OCI-LY1 (cell line): ENCODE data around the gene MBD3L2.
A peak's percentile ranks its signal among the peaks of the same experiment; 100 is the strongest.

Experiments used
- H2AFZ ChIP-seq: fragments of 200-600 bp; sonication (generic), shearing (Covaris generic); 2 replicates; pipeline ENCODE4 v1.6.0; 2014; ENCODE audit warnings: antibody characterized with exemption, mild to moderate bottlenecking, low read length
- H3F3A ChIP-seq: fragments of 200-600 bp; sonication (generic), shearing (Covaris generic); 2 replicates; pipeline ENCODE4 v1.6.0; 2014; ENCODE audit warnings: mild to moderate bottlenecking, antibody characterized with exemption, low read length, moderate library complexity; ENCODE audit not compliant: insufficient read depth
- H3K27ac ChIP-seq: fragments of 200-600 bp; sonication (generic); 2 replicates; pipeline ENCODE4 v1.5.1; 2014; ENCODE audit warnings: low read length, mixed run types, mild to moderate bottlenecking, low read depth; ENCODE audit not compliant: poor library complexity, severe bottlenecking
- H3K27me3 ChIP-seq: fragments of 200-600 bp; sonication (generic); 2 replicates; pipeline ENCODE4 v1.6.0; 2014; ENCODE audit warnings: antibody characterized with exemption, mild to moderate bottlenecking, low read length, moderate library complexity; ENCODE audit not compliant: insufficient read depth
- H3K36me3 ChIP-seq: fragments of 200-600 bp; sonication (generic); 2 replicates; pipeline ENCODE4 v1.6.1; 2014; ENCODE audit warnings: mild to moderate bottlenecking, antibody characterized with exemption, low read length, moderate library complexity, mixed read lengths; ENCODE audit not compliant: insufficient read depth
- H3K4me1 ChIP-seq: fragments of 200-600 bp; sonication (generic); 2 replicates; pipeline ENCODE4 v1.5.1; 2014; ENCODE audit warnings: mild to moderate bottlenecking, low read length, moderate library complexity; ENCODE audit not compliant: insufficient read depth, severe bottlenecking
- H3K4me2 ChIP-seq: fragments of 200-600 bp; sonication (generic), shearing (Covaris generic); 2 replicates; pipeline ENCODE4 v1.6.1; 2014; ENCODE audit warnings: low read length
- H3K4me3 ChIP-seq: fragments of 200-600 bp; sonication (generic); 2 replicates; pipeline ENCODE4 v1.5.1; 2014; ENCODE audit warnings: low read length, low read depth, mild to moderate bottlenecking, mixed read lengths; ENCODE audit not compliant: poor library complexity, severe bottlenecking
- H3K79me2 ChIP-seq: fragments of 200-600 bp; shearing (Covaris generic); 2 replicates; pipeline ENCODE4 v1.6.1; 2016; ENCODE audit warnings: mixed run types, low read length, mixed read lengths; ENCODE audit not compliant: insufficient read depth
- H3K9ac ChIP-seq: fragments of 200-600 bp; sonication (generic), shearing (Covaris generic); 2 replicates; pipeline ENCODE4 v1.6.1; 2014; ENCODE audit warnings: mild to moderate bottlenecking, low read length, mixed read lengths
- H3K9me2 ChIP-seq: fragments of 200-600 bp; sonication (generic), shearing (Covaris generic); 2 replicates; pipeline ENCODE4 v1.6.1; 2014; ENCODE audit warnings: low read depth, mild to moderate bottlenecking, low read length, mixed read lengths
- H3K9me3 ChIP-seq: fragments of 200-600 bp; shearing (Covaris generic); 2 replicates; pipeline ENCODE4 v1.6.1; 2014; ENCODE audit warnings: low read length, mixed read lengths
- H4K20me1 ChIP-seq: fragments of 200-600 bp; sonication (generic), shearing (Covaris generic); 2 replicates; pipeline ENCODE4 v1.6.0; 2016; ENCODE audit warnings: mild to moderate bottlenecking, low read length; ENCODE audit not compliant: insufficient read depth
- CTCF ChIP-seq: fragments of 200-600 bp; sonication (generic), shearing (Covaris generic); IDR thresholded peaks from 2 replicates; pipeline ENCODE4 v1.5.1; 2017; ENCODE audit warnings: mild to moderate bottlenecking, antibody characterized with exemption, low read length, moderate library complexity, mixed read lengths
- EZH2 ChIP-seq: fragments of 200-600 bp; sonication (generic), shearing (Covaris generic); IDR thresholded peaks from 2 replicates; pipeline ENCODE4 v1.8.0; 2017; ENCODE audit warnings: borderline replicate concordance, mixed run types, mild to moderate bottlenecking, antibody characterized with exemption, low read length, moderate library complexity, mixed read lengths

The MBD3L2 gene

GRCh38 chr19:7099597-7099921 is 50.4 kb downstream of the MBD3L2 start:
- no peaks in the 10 kb centered on the region for H3K9me2 ChIP-seq
- peak overlapping the region; percentile 72 for H3K9ac ChIP-seq
- peak overlapping the region; percentile 28 for H3K27ac ChIP-seq
- H3K4me3 ChIP-seq = peak overlapping the region; percentile 63
- H3F3A ChIP-seq = no peaks in the 10 kb centered on the region
- H3K9me3 ChIP-seq = peaks cover 6% of the 10 kb centered on the region; the same call in 1 of the 2 replicates
- H3K36me3 ChIP-seq = no peaks in the 10 kb centered on the region; the same call in 1 of the 2 replicates
- H3K79me2 ChIP-seq = no peaks in the 10 kb centered on the region
- H4K20me1 ChIP-seq = no peaks in the 10 kb centered on the region
- no peaks in the 10 kb centered on the region for H3K27me3 ChIP-seq
- H3K4me1 ChIP-seq = peaks cover 26% of the 10 kb centered on the region
- TF ChIP-seq CTCF (no peak), EZH2 (no peak)
- H2AFZ ChIP-seq = no peak overlapping the region
- peak overlapping the region; percentile 64 for H3K4me2 ChIP-seq
